Frontal cortex (tissue), 1 donor: Measurements from ENCODE around the gene HSD17B8. TPM values are rescaled to one million over a fixed set of nuclear protein-coding genes. Genes with fewer than 3 reads are reported as not detected.

Experiments
- small RNA-seq: library from RNA; depleted of rRNA; stranded (forward); fragments of <200 nt; gene quantifications from one replicate; pipeline ENCODE3, GENCODE V24; 2014
- total RNA-seq: library from RNA; depleted of rRNA; stranded (reverse); fragments of >200 nt; gene quantifications from one replicate; pipeline ENCODE4 v1.2.3, GENCODE V29; 2014

The HSD17B8 gene
- total RNA-seq, 1 donor from 2014 or later = 3.3 TPM

Small RNA genes lying within 50 kb of the gene (small RNA-seq; reads per million reads assigned to genes)
- gene MIR219A1 (1.5 reads per million, percentile 76 among the genes with 10 or more reads in this experiment), gene RNY4P10 (0.31 reads per million, percentile 14 among the genes with 10 or more reads in this experiment)

Other genes starting within 250 kb of the HSD17B8 start
- gene BRD2, start 236.1 kb upstream of the HSD17B8 start, total RNA-seq = 55.8 TPM
- 0.82 TPM for gene HLA-DOA, start 195.1 kb upstream of the HSD17B8 start, total RNA-seq
- 1.6 TPM for gene HLA-DPA1, start 131.0 kb upstream of the HSD17B8 start, total RNA-seq
- 2.4 TPM for gene HLA-DPB1, start 128.7 kb upstream of the HSD17B8 start, total RNA-seq
- 1.2 TPM for gene COL11A2, start 12.2 kb upstream of the HSD17B8 start, total RNA-seq
- gene RXRB, start 4.0 kb upstream of the HSD17B8 start, total RNA-seq = 23.2 TPM
- 36.3 TPM for gene SLC39A7, start 3.8 kb upstream of the HSD17B8 start, total RNA-seq
- 24.5 TPM for gene RING1, start 3.8 kb downstream of the HSD17B8 start, total RNA-seq
- 24.9 TPM for gene VPS52, start 67.2 kb downstream of the HSD17B8 start, total RNA-seq
- 4,003 TPM for gene RPS18, start 67.4 kb downstream of the HSD17B8 start, total RNA-seq
- gene B3GALT4, start 72.5 kb downstream of the HSD17B8 start, total RNA-seq = 9.0 TPM
- 42.4 TPM for gene WDR46, start 84.6 kb downstream of the HSD17B8 start, total RNA-seq
- 31.0 TPM for gene PFDN6, start 84.9 kb downstream of the HSD17B8 start, total RNA-seq
- 16.3 TPM for gene RGL2, start 94.3 kb downstream of the HSD17B8 start, total RNA-seq
- 10.2 TPM for gene TAPBP, start 109.4 kb downstream of the HSD17B8 start, total RNA-seq
- gene ZBTB22, start 113.1 kb downstream of the HSD17B8 start, total RNA-seq = 27.3 TPM
- 22.8 TPM for gene DAXX, start 118.3 kb downstream of the HSD17B8 start, total RNA-seq
- 4.1 TPM for gene KIFC1, start 187.2 kb downstream of the HSD17B8 start, total RNA-seq
- 16.3 TPM for gene PHF1, start 206.4 kb downstream of the HSD17B8 start, total RNA-seq
- 84.8 TPM for gene CUTA, start 213.5 kb downstream of the HSD17B8 start, total RNA-seq
- gene SYNGAP1, start 215.4 kb downstream of the HSD17B8 start, total RNA-seq = 35.1 TPM
- 9.0 TPM for gene ZBTB9, start 249.9 kb downstream of the HSD17B8 start, total RNA-seq